B cell (primary cell): ENCODE measurements around the gene CD53. TPM values are rescaled to one million over a fixed set of nuclear protein-coding genes. Genes with fewer than 3 reads are reported as not detected.

Experiments used
- ATAC-seq: fragments of 200-7000 bp; cut with Tn5 transposase; one replicate; pipeline ENCODE4 v1.10.0; 2021; ENCODE audit warnings: low read depth, mild to moderate bottlenecking, moderate number of reproducible peaks, moderate library complexity
- CTCF ChIA-PET: fragments of 350-600 bp; sonication (Branson Sonifier 250); formaldehyde crosslinking; loops from one replicate; lab custom pipeline; 2021; ENCODE audit warnings: antibody characterized with exemption, inconsistent platforms; lab: Charles Lee
- POLR2A ChIA-PET: fragments of 350-600 bp; sonication (Branson Sonifier 250); formaldehyde crosslinking; loops from one replicate; lab custom pipeline; 2021; ENCODE audit warnings: antibody characterized with exemption; lab: Charles Lee
- DNase-seq: peaks from one replicate; pipeline ENCODE4 v3.0.0; 2013
- H2AFZ ChIP-seq: 2 replicates; pipeline ENCODE4 v1.6.1; 2012; ENCODE audit warnings: mild to moderate bottlenecking, low read depth, low read length; ENCODE audit not compliant: insufficient read depth, poor library complexity, severe bottlenecking
- H3K27ac ChIP-seq, 2 donors: 1 replicate in 1 of 2; 2 replicates in 1 of 2; pipeline ENCODE4 v1.5.1; 2012 to 2013; ENCODE audit warnings: low read length in 2 of 2, mild to moderate bottlenecking in 2 of 2, moderate library complexity in 1 of 2
- H3K27me3 ChIP-seq, 4 experiments: fragments of 200-600 bp in 1 of 4; sonication (generic) in 1 of 4; replicated peaks in 1 of 4; 1 replicate in 2 of 4; 2 replicates in 2 of 4; pipeline versions ENCODE4 v1.6.1 to v1.7.0; 2013 to 2016; ENCODE audit warnings: low read length in 3 of 4, mild to moderate bottlenecking in 2 of 4, mixed read lengths in 1 of 4, moderate library complexity in 1 of 4; ENCODE audit not compliant: insufficient read depth in 4 of 4, control insufficient read depth in 3 of 4; ENCODE audit errors: control extremely low read depth in 1 of 4
- H3K36me3 ChIP-seq, 2 experiments: replicated peaks in 1 of 2; 1 replicate in 1 of 2; 2 replicates in 1 of 2; pipeline versions ENCODE4 v1.6.1 to v1.7.1; 2013; ENCODE audit warnings: low read length in 1 of 2; ENCODE audit not compliant: insufficient read depth in 2 of 2, control insufficient read depth in 1 of 2; ENCODE audit errors: control extremely low read depth in 1 of 2, extremely low read depth in 1 of 2
- H3K4me1 ChIP-seq, 2 donors: fragments of 200-600 bp in 1 of 2; sonication (generic) in 1 of 2; 1 replicate in 1 of 2; 2 replicates in 1 of 2; pipeline versions ENCODE4 v1.5.1 to v1.6.1; 2013 to 2017; ENCODE audit warnings: low read length in 2 of 2; ENCODE audit not compliant: control insufficient read depth in 2 of 2, insufficient read depth in 2 of 2
- H3K4me2 ChIP-seq: replicated peaks from 2 replicates; pipeline ENCODE3; 2012; ENCODE audit warnings: mild to moderate bottlenecking, low read depth, low read length; ENCODE audit not compliant: poor library complexity, severe bottlenecking
- H3K4me3 ChIP-seq, 5 experiments: fragments of 200-600 bp in 1 of 5; sonication (generic) in 1 of 5; 1 replicate in 3 of 5; 2 replicates in 2 of 5; pipeline versions ENCODE4 v1.5.1 to v1.7.0; 2011 to 2016; ENCODE audit warnings: low read length in 4 of 5, mild to moderate bottlenecking in 4 of 5, low read depth in 2 of 5, control low read depth in 1 of 5, moderate library complexity in 1 of 5; ENCODE audit not compliant: insufficient read depth in 1 of 5; ENCODE audit errors: control extremely low read depth in 1 of 5, extremely low read depth in 1 of 5
- H3K79me2 ChIP-seq: fragments of 200-600 bp; sonication (generic); one replicate; pipeline ENCODE4 v1.6.0; 2016; ENCODE audit warnings: low read length; ENCODE audit not compliant: control insufficient read depth, insufficient read depth
- H3K9ac ChIP-seq: fragments of 200-600 bp; sonication (generic); 2 replicates; pipeline ENCODE4 v1.6.1; 2017; ENCODE audit warnings: mild to moderate bottlenecking, low read length, moderate library complexity
- H3K9me3 ChIP-seq, 3 donors: one replicate each; pipeline versions ENCODE4 v1.6.1 to v1.7.1; 2013; ENCODE audit warnings: low read length in 2 of 3; ENCODE audit not compliant: control insufficient read depth in 2 of 3, insufficient read depth in 1 of 3; ENCODE audit errors: control extremely low read depth in 1 of 3
- H4K20me1 ChIP-seq: 2 replicates; pipeline ENCODE4 v1.6.0; 2012; ENCODE audit warnings: mild to moderate bottlenecking, low read length; ENCODE audit not compliant: insufficient read depth, control insufficient read depth, poor library complexity, severe bottlenecking
- H3K27ac Mint-ChIP-seq: one replicate; pipeline ENCODE4 v1.8.0; 2021; ENCODE audit warnings: mixed read lengths
- H3K27me3 Mint-ChIP-seq: one replicate; pipeline ENCODE4 v1.8.0; 2021; ENCODE audit warnings: mixed read lengths
- H3K4me1 Mint-ChIP-seq: one replicate; pipeline ENCODE4 v1.8.0; 2021; ENCODE audit warnings: mixed read lengths
- H3K4me3 Mint-ChIP-seq: one replicate; pipeline ENCODE4 v1.8.0; 2021; ENCODE audit warnings: mixed read lengths
- H3K9me3 Mint-ChIP-seq: one replicate; pipeline ENCODE4 v1.8.0; 2022; ENCODE audit warnings: mixed read lengths; ENCODE audit not compliant: insufficient read depth
- EZH2 ChIP-seq: IDR thresholded peaks from 2 replicates; pipeline ENCODE4 v1.6.1; 2012; ENCODE audit warnings: borderline replicate concordance, low read depth, mild to moderate bottlenecking, moderate library complexity, low read length; ENCODE audit not compliant: insufficient read depth, poor library complexity, severe bottlenecking
- WGBS: methylation state at CpG from one replicate; pipeline ENCODE4 v1.1.5; 2013; ENCODE audit warnings: missing lambda C conversion rate; ENCODE audit not compliant: insufficient coverage; 5-methylcytosine and 5-hydroxymethylcytosine counted together
- intact Hi-C: fragments of 100-400 bp; cut with micrococcal nuclease; formaldehyde crosslinking; loops from one replicate; pipeline ENCODE4 v1.10.0; 2022
- polyA plus RNA-seq: library from polyadenylated mRNA; depleted of rRNA; stranded (reverse); fragments of >200 nt; gene quantifications from 2 replicates; pipeline ENCODE4 v1.2.3, GENCODE V29; 2012
- total RNA-seq, 2 donors: library from RNA; stranded (reverse); fragments of 120-200 nt in 1 of 2; gene quantifications; 1 replicate in 1 of 2; 2 replicates in 1 of 2; pipeline versions ENCODE4 v1.2.3 to v1.2.4, GENCODE V29; 2013 to 2022
- TF ChIP-seq, protein P1 (sequence below): fragments of 200-600 bp; IDR thresholded peaks from one replicate; pipeline ENCODE4 v1.8.0; 2022; ENCODE audit warnings: antibody characterized with exemption, mild to moderate bottlenecking

The CD53 gene
- total and polyA plus RNA-seq, 2 donors (not counting 1 experiment from before 2014, with no cell fraction given) = 490 to 1,010 TPM

DNA sequence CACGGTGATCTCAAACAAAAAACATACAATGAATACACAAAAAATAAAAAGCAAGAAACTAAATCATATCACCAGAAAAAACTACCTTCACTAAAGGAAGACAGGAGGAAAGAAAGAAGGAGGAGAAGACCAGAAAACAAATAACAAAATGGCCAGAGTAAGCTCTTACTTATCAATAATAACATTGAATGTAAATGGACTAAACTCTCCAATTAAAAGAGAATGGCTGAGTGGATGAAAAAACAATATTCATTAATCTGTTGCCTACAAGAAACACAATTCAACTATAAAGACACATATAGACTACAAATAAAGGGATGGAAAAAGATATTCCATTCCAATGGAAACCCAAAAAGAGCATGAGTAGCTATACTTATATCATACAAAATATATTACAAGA lies 63.6 kb downstream of the CD53 start:
- ChIA-PET POLR2A (no interaction called here), CTCF (no interaction called here)
- Histone ChIP-seq H3K4me3 (no peak overlapping the region), H3K27me3 (no peaks in the 10 kb centered on the region), H3K4me2 (no peak overlapping the region), H3K79me2 (no peaks in the 10 kb centered on the region), H4K20me1 (no peaks in the 10 kb centered on the region), H3K9ac (no peak overlapping the region), H3K36me3 (no peaks in the 10 kb centered on the region), H3K27ac (no peak overlapping the region), H2AFZ (no peak overlapping the region), H3K4me1 (no peaks in the 10 kb centered on the region), H3K9me3 (peaks cover 2 to 18% (median 13%) of the 10 kb centered on the region in 3 donors)
- no CpG with 5 or more reads among the region's 1 CpG for WGBS
- intact Hi-C loops = no loop called here
- Mint-ChIP-seq H3K9me3 (peaks cover 12% of the 10 kb centered on the region), H3K4me3 (no peak overlapping the region), H3K27ac (no peak overlapping the region), H3K4me1 (no peaks in the 10 kb centered on the region), H3K27me3 (no peaks in the 10 kb centered on the region)
- TF ChIP-seq, protein P1, sequence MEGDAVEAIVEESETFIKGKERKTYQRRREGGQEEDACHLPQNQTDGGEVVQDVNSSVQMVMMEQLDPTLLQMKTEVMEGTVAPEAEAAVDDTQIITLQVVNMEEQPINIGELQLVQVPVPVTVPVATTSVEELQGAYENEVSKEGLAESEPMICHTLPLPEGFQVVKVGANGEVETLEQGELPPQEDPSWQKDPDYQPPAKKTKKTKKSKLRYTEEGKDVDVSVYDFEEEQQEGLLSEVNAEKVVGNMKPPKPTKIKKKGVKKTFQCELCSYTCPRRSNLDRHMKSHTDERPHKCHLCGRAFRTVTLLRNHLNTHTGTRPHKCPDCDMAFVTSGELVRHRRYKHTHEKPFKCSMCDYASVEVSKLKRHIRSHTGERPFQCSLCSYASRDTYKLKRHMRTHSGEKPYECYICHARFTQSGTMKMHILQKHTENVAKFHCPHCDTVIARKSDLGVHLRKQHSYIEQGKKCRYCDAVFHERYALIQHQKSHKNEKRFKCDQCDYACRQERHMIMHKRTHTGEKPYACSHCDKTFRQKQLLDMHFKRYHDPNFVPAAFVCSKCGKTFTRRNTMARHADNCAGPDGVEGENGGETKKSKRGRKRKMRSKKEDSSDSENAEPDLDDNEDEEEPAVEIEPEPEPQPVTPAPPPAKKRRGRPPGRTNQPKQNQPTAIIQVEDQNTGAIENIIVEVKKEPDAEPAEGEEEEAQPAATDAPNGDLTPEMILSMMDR = no peak
- no peak for TF ChIP-seq EZH2
- DNase-seq = no peak
- no peak for ATAC-seq

DNA sequence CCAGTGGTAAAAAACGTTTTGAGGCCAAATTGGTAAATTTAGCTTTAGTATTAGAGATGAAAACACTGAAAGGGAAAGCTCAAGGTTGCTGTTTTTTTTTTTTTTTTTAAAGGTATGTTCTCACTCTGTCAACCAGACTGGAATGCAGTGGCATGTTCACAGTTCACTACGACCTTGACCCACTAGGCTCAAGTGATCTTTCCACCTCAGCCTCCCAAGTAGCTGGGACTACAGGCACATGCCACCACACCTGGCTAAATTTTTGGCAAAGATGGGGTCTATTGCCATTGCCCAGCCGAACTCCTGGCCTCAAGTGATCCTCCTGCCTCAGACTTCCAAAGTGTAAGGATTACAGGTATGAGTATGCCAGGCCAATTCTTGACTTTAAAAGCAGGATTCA lies 71.9 kb downstream of the CD53 start:
- Histone ChIP-seq H4K20me1 (no peaks in the 10 kb centered on the region), H3K36me3 (peaks cover 6 to 12% of the 10 kb centered on the region in 2 experiments), H2AFZ (no peak overlapping the region), H3K27me3 (no peaks in the 10 kb centered on the region), H3K9me3 (peaks cover 0 to 4% (median 4%) of the 10 kb centered on the region in 3 donors), H3K4me3 (no peak overlapping the region), H3K9ac (no peak overlapping the region), H3K27ac (no peak overlapping the region), H3K79me2 (no peaks in the 10 kb centered on the region), H3K4me2 (no peak overlapping the region), H3K4me1 (no peaks in the 10 kb centered on the region)
- Mint-ChIP-seq H3K9me3 (no peaks in the 10 kb centered on the region), H3K27me3 (no peaks in the 10 kb centered on the region), H3K4me3 (no peak overlapping the region), H3K27ac (no peak overlapping the region), H3K4me1 (no peaks in the 10 kb centered on the region)
- TF ChIP-seq, protein P1 = no peak
- TF ChIP-seq EZH2 = no peak
- no peak for DNase-seq
- intact Hi-C loops = no loop called here
- ChIA-PET POLR2A (no interaction called here), CTCF (interaction anchor here (0.8 to 1.9 kb wide), 2 partner anchors 48 to 884 kb away, joined by 3 to 5 read pairs; no protein-coding TSS in a partner anchor)
- ATAC-seq = no peak
- WGBS = 90% methylated on average over 2 of the region's 3 CpGs
